Activated T-cell treated with anti-CD3 and anti-CD28 coated beads, Interleukin-2, amount 50 U/mL, for 24 hours (primary cell): ENCODE results near the gene HSPA9.

Experiments used
- DNase-seq: peaks from one replicate; pipeline ENCODE4 v3.0.0-alpha.2; 2020
- H3K27ac Mint-ChIP-seq: 2 replicates; pipeline ENCODE4 v1.8.0; 2020; ENCODE audit warnings: mild to moderate bottlenecking, mixed read lengths
- H3K27me3 Mint-ChIP-seq: 2 replicates; pipeline ENCODE4 v1.8.0; 2020; ENCODE audit warnings: mixed read lengths
- H3K36me3 Mint-ChIP-seq: 2 replicates; pipeline ENCODE4 v1.8.0; 2020; ENCODE audit warnings: low read depth, mixed read lengths
- H3K4me1 Mint-ChIP-seq: 2 replicates; pipeline ENCODE4 v1.8.0; 2020; ENCODE audit warnings: low read depth, mixed read lengths
- H3K4me3 Mint-ChIP-seq: 2 replicates; pipeline ENCODE4 v1.8.0; 2020; ENCODE audit warnings: mild to moderate bottlenecking, moderate library complexity, mixed read lengths
- H3K9me3 Mint-ChIP-seq: 2 replicates; pipeline ENCODE4 v1.8.0; 2020; ENCODE audit warnings: mixed read lengths

Gene HSPA9

GRCh38 chr5:138557677-138558076 lies 17.5 kb downstream of the HSPA9 start:
- Mint-ChIP-seq H3K27me3 (no peaks in the 10 kb centered on the region), H3K9me3 (no peaks in the 10 kb centered on the region), H3K36me3 (peaks cover 96% of the 10 kb centered on the region), H3K4me3 (no peak overlapping the region), H3K27ac (peak overlapping the region; percentile 29), H3K4me1 (peaks cover 20% of the 10 kb centered on the region)
- no peak for DNase-seq

DNA sequence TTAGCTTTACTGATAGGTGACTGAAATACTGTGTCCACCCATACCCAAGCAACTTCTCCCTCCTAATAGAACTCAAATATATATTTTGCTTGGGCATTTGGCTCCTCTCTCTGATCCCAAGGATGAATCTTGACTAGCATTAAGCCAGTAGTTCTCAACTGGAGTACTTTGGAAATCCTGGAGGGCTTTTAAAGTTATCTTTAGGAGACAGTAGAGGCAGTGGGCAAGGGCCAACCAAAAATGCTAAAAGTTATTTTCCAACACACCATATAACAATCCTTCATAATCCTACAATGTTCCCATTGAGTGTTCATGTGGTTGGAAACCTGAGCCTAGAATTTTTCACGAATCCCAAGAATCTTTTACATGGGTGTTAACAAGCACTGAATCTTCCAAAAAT lies 21.1 kb downstream of the HSPA9 start:
- no peak for DNase-seq
- Mint-ChIP-seq H3K36me3 (peaks cover 89% of the 10 kb centered on the region), H3K9me3 (no peaks in the 10 kb centered on the region), H3K27ac (peak overlapping the region; percentile 44), H3K4me3 (no peak overlapping the region), H3K27me3 (no peaks in the 10 kb centered on the region), H3K4me1 (peaks cover 12% of the 10 kb centered on the region)

DNA sequence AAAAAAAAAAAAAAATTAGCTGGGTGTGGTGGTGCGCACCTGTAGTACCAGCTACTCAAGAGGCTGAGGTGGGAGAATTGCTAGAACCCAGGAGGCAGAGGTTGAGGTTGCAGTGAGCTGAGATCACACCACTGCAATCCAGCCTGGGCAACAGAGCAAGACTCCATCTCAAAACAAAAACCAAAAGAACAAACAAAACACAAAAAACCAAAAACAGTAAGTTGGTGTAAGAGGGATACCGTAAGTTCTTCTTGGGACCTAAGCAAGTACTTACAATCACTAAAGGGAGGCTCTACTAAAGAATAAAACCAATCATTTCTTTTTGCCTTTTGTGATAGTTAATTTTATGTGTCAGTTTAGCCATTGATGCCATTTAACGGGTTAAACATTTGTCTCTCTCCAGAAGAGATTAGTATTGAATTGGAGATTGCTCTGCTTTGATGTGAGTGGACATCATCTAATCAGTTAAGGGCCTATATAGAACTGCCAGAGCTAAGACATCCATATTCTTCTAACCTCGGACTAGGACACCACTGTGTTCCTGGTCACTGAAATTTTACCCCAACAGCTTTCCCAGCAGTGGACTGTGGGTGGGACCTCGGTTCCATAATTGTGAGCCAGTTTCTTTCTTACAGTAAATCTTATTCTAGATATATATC lies 21.6 kb downstream of the HSPA9 start:
- Mint-ChIP-seq H3K4me3 (no peak overlapping the region), H3K4me1 (peaks cover 14% of the 10 kb centered on the region)

GRCh38 chr5:138552657-138553056 lies 22.5 kb downstream of the HSPA9 start:
- no peaks in the 10 kb centered on the region for H3K9me3 Mint-ChIP-seq
- H3K27me3 Mint-ChIP-seq = no peaks in the 10 kb centered on the region
- no peak overlapping the region for H3K4me3 Mint-ChIP-seq
- no peak for DNase-seq
- H3K27ac Mint-ChIP-seq = peak overlapping the region; percentile 63
- H3K36me3 Mint-ChIP-seq = peaks cover 87% of the 10 kb centered on the region
- peaks cover 23% of the 10 kb centered on the region for H3K4me1 Mint-ChIP-seq

More for the DNA sequence above, 21.6 kb downstream of the HSPA9 start:
- Mint-ChIP-seq H3K36me3 (peaks cover 88% of the 10 kb centered on the region), H3K27me3 (no peaks in the 10 kb centered on the region), H3K9me3 (no peaks in the 10 kb centered on the region), H3K27ac (peak overlapping the region; percentile 67)
- no peak for DNase-seq

DNA sequence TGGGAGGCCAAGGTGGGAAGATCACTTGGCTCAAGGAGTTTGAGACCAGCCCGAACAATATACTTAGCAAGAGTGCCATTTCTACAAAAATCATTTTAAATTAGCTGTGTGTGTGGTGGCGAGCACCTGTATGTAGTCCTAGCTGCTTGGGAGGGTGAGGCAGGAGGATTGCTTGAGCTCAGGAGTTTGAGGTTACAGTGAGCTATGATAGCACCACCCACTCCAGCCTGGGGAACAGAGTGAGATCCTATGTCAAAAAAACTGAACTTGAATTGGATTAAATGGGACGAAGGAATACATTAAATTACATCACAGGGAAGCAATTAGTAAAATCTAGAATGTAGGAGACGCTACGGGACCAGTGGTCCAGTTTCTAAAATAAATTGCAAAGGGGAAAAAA lies 25.8 kb downstream of the HSPA9 start:
- no peaks in the 10 kb centered on the region for H3K27me3 Mint-ChIP-seq
- no peaks in the 10 kb centered on the region for H3K9me3 Mint-ChIP-seq
- H3K27ac Mint-ChIP-seq = peak overlapping the region; percentile 35
- no peak overlapping the region for H3K4me3 Mint-ChIP-seq
- peaks cover 76% of the 10 kb centered on the region for H3K36me3 Mint-ChIP-seq
- H3K4me1 Mint-ChIP-seq = peaks cover 45% of the 10 kb centered on the region
- no peak for DNase-seq

GRCh38 chr5:138545919-138546562 lies 29.2 kb downstream of the HSPA9 start:
- Mint-ChIP-seq H3K4me1 (peaks cover 56% of the 10 kb centered on the region), H3K9me3 (no peaks in the 10 kb centered on the region), H3K36me3 (peaks cover 75% of the 10 kb centered on the region), H3K27me3 (no peaks in the 10 kb centered on the region), H3K27ac (peak overlapping the region; percentile 74), H3K4me3 (peak overlapping the region; percentile 98)
- no peak for DNase-seq

GRCh38 chr5:138544181-138545134 lies 30.7 kb downstream of the HSPA9 start:
- DNase-seq = peak; percentile 43
- H3K27me3 Mint-ChIP-seq = no peaks in the 10 kb centered on the region
- peak overlapping the region; percentile 98 for H3K4me3 Mint-ChIP-seq
- no peaks in the 10 kb centered on the region for H3K9me3 Mint-ChIP-seq
- peak overlapping the region; percentile 99 for H3K27ac Mint-ChIP-seq
- peaks cover 69% of the 10 kb centered on the region for H3K4me1 Mint-ChIP-seq
- peaks cover 83% of the 10 kb centered on the region for H3K36me3 Mint-ChIP-seq

GRCh38 chr5:138543730-138544104 lies 31.5 kb downstream of the HSPA9 start:
- Mint-ChIP-seq H3K9me3 (no peaks in the 10 kb centered on the region), H3K4me1 (peaks cover 72% of the 10 kb centered on the region), H3K4me3 (peak overlapping the region; percentile 98), H3K27me3 (no peaks in the 10 kb centered on the region), H3K27ac (peak overlapping the region; percentile 99), H3K36me3 (peaks cover 85% of the 10 kb centered on the region)
- no peak for DNase-seq

GRCh38 chr5:138542956-138543729 lies 32.1 kb downstream of the HSPA9 start, which contains the start of gene ETF1:
ETF1 (minus strand) TSS chr5:138543236; CDS start chr5:138542918, 318 bp downstream.
- peaks cover 71% of the 10 kb centered on the region for H3K4me1 Mint-ChIP-seq
- H3K9me3 Mint-ChIP-seq = no peaks in the 10 kb centered on the region
- H3K4me3 Mint-ChIP-seq = peak within 1 kb of the TSS; percentile 98
- peak within 1 kb of the TSS; percentile 99 for H3K27ac Mint-ChIP-seq
- peaks cover 86% of the 10 kb centered on the region for H3K36me3 Mint-ChIP-seq
- peak; percentile 99 for DNase-seq
- no peaks in the 10 kb centered on the region for H3K27me3 Mint-ChIP-seq

DNA sequence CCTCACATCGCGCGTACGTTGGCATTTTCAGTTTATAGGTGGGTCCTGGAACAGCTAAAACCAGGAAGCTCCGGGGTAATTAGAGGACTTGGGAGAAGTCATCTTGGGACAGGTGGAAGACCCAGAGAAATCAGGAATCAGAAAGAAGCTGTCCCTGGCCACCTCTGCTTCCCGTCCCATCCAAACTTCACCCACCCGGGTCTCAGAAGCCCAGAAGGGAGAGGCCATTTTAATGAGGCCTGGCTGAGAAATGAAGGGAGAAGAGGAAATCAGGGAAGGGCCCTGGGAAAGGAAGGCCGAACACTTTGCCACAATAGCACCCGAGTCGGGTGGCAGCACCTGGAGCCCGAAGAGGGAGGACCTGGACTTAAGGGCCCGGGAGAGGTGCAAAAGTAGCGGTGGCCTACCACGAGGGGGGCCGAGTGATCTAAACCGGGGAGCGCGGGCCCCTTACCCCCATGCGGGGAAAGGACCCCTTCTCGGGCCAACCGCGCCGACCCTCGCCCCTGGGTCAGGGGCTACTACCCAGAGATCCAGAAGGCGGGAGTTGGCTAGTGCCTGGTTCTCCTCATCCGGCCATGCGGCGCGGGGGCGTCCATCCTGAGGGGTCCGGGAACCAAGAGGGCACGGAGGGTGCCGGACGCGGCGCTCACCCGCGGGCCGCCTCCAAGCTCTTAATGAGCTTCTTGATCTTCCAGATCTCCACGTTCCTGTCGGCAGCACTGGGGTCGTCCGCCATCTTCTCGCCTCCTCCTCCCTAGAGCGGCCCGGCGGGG lies 32.8 kb downstream of the HSPA9 start:
- Mint-ChIP-seq H3K27me3 (no peaks in the 10 kb centered on the region), H3K9me3 (no peaks in the 10 kb centered on the region), H3K4me1 (peaks cover 65% of the 10 kb centered on the region), H3K36me3 (peaks cover 84% of the 10 kb centered on the region), H3K4me3 (peak overlapping the region; percentile 98), H3K27ac (peak overlapping the region; percentile 99)
- DNase-seq = no peak

- Mint-ChIP-seq H3K4me1 (peaks cover 69% of the 10 kb centered on the region), H3K27me3 (no peaks in the 10 kb centered on the region), H3K36me3 (peaks cover 91% of the 10 kb centered on the region), H3K27ac (peak overlapping the region; percentile 99), H3K4me3 (peak overlapping the region; percentile 98), H3K9me3 (no peaks in the 10 kb centered on the region)
- no peak for DNase-seq
Measured at GRCh38 chr5:138541511-138542179, 33.6 kb downstream of the HSPA9 start.

DNA sequence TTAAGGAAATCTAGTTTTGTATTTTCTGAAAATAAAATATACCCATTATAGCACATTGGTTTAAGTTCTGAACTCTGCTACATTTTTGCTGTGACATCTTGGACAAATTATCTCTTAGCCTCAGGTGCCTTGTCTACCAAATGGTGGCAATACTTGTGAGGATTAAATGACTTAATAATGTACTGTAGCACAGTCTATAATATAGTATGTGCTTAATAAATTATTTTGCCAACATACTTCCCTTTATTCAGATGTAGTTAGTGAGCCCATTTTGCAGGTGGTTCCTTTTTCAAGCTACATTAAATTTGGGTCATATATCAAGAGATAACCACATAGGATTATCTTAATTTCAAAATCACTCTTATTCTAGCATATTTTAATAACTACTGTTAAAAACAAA lies 35.4 kb downstream of the HSPA9 start:
- peaks cover 88% of the 10 kb centered on the region for H3K36me3 Mint-ChIP-seq
- peak overlapping the region; percentile 80 for H3K27ac Mint-ChIP-seq
- H3K27me3 Mint-ChIP-seq = no peaks in the 10 kb centered on the region
- peak overlapping the region; percentile 98 for H3K4me3 Mint-ChIP-seq
- H3K4me1 Mint-ChIP-seq = peaks cover 62% of the 10 kb centered on the region
- no peak for DNase-seq
- no peaks in the 10 kb centered on the region for H3K9me3 Mint-ChIP-seq
